OCI-LY7 (cell line): ENCODE measurements around the gene RASSF4. TPM values are rescaled to one million over a fixed set of nuclear protein-coding genes. Genes with fewer than 3 reads are reported as not detected.

Source experiments
- BruUV-seq: library from RNA; stranded (reverse); fragments of 400-500 nt; replicated peaks from 2 replicates; lab custom pipeline; 2021; lab: Mats Ljungman, UMichigan
- CTCF ChIA-PET: fragments of 300-600 bp; sonication (Branson Sonifier 250); formaldehyde crosslinking; loops from one replicate; lab custom pipeline; 2022; ENCODE audit warnings: antibody characterized with exemption; ENCODE audit not compliant: unreplicated experiment; lab: Charles Lee
- POLR2A ChIA-PET: fragments of 300-600 bp; sonication (Branson Sonifier 250); formaldehyde crosslinking; loops from one replicate; lab custom pipeline; 2022; ENCODE audit warnings: antibody characterized with exemption; lab: Charles Lee
- DNase-seq: peaks from one replicate; pipeline ENCODE4 v3.0.0-alpha.2; 2015; ENCODE audit warnings: low spot score
- H2AFZ ChIP-seq: fragments of 200-600 bp; sonication (generic), shearing (Covaris generic); 2 replicates; pipeline ENCODE4 v1.6.1; 2014; ENCODE audit warnings: mild to moderate bottlenecking, antibody characterized with exemption, low read length, moderate library complexity
- H3K27ac ChIP-seq: fragments of 200-600 bp; sonication (generic); 2 replicates; pipeline ENCODE4 v1.5.1; 2014; ENCODE audit warnings: mixed run types, low read depth, mild to moderate bottlenecking, moderate library complexity, low read length, inconsistent platforms; ENCODE audit not compliant: poor library complexity, severe bottlenecking
- H3K36me3 ChIP-seq: fragments of 200-600 bp; sonication (generic); 2 replicates; pipeline ENCODE4 v1.6.1; 2014; ENCODE audit warnings: mild to moderate bottlenecking, antibody characterized with exemption, low read length, moderate library complexity, mixed read lengths; ENCODE audit not compliant: insufficient read depth
- H3K4me1 ChIP-seq: fragments of 200-600 bp; sonication (generic); 2 replicates; pipeline ENCODE4 v1.5.1; 2014; ENCODE audit warnings: mild to moderate bottlenecking, low read length; ENCODE audit not compliant: insufficient read depth, poor library complexity, severe bottlenecking
- H3K4me2 ChIP-seq: fragments of 200-600 bp; sonication (generic); 2 replicates; pipeline ENCODE4 v1.6.1; 2014; ENCODE audit warnings: mild to moderate bottlenecking, low read length
- H3K4me3 ChIP-seq: fragments of 200-600 bp; sonication (generic); 2 replicates; pipeline ENCODE4 v1.5.1; 2014; ENCODE audit warnings: mild to moderate bottlenecking, low read depth, low read length; ENCODE audit not compliant: poor library complexity, severe bottlenecking
- H3K79me2 ChIP-seq: fragments of 200-600 bp; sonication (generic); 2 replicates; pipeline ENCODE4 v1.6.1; 2016; ENCODE audit warnings: low read depth, mild to moderate bottlenecking, low read length, moderate library complexity, mixed read lengths; ENCODE audit not compliant: insufficient read depth
- H3K9me2 ChIP-seq: fragments of 200-600 bp; sonication (generic); 2 replicates; pipeline ENCODE4 v1.6.1; 2016; ENCODE audit warnings: mild to moderate bottlenecking, low read length, mixed read lengths; ENCODE audit not compliant: insufficient read depth
- H3K9me3 ChIP-seq: fragments of 200-600 bp; sonication (generic); 2 replicates; pipeline ENCODE4 v1.6.1; 2014; ENCODE audit warnings: mild to moderate bottlenecking, mixed run types, low read length, mixed read lengths
- H4K20me1 ChIP-seq: fragments of 200-600 bp; sonication (generic); 2 replicates; pipeline ENCODE4 v1.6.1; 2014; ENCODE audit warnings: mild to moderate bottlenecking, antibody characterized with exemption, low read length, moderate library complexity, mixed read lengths; ENCODE audit not compliant: insufficient read depth
- EZH2phosphoT487 ChIP-seq: fragments of 200-600 bp; sonication (generic); IDR thresholded peaks from 2 replicates; pipeline ENCODE4 v1.6.1; 2018; ENCODE audit warnings: low read depth, borderline replicate concordance, mild to moderate bottlenecking, mixed run types, antibody characterized with exemption, low read length, moderate library complexity, mixed read lengths
- intact Hi-C: fragments of 100-400 bp; cut with micrococcal nuclease; formaldehyde crosslinking; loops from one replicate; pipeline ENCODE4 v1.10.0; 2022; ENCODE audit not compliant: unreplicated experiment
- total RNA-seq, 2 experiments: library from RNA; depleted of rRNA in 1 of 2; stranded (reverse); fragments of >200 nt in 1 of 2; shearing (Covaris generic) in 1 of 2; gene quantifications; 2 replicates each; pipeline ENCODE4 v1.2.3, GENCODE V29; 2014 to 2022
- TF ChIP-seq, protein P1 (sequence below): fragments of 200-600 bp; sonication (generic); conservative IDR thresholded peaks from 2 replicates; pipeline ENCODE4 v1.5.1; 2014; ENCODE audit warnings: mild to moderate bottlenecking, antibody characterized with exemption, low read length, moderate library complexity, mixed read lengths

Gene RASSF4
- total RNA-seq, 2 experiments from 2014 or later = 2.6 to 5.3 TPM

DNA sequence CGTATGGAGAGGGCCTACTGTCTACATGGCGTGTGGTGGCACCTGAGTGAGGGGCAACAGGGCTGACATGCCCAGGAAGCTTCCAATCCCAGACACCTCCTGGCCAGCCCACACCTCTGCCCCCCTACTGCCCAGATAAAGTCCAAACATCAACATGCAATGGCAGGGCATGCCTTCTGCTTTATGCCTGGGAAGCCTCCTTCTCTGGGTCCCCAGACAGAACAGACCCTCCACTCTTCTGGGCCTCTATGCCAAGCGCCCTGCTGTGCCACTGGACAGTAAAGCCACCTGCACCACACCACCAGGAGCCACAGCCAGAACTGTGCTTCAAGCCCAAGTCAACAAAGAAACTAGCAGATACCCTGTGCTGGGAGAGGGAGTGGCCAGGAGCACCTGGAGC is 36.0 kb upstream of the RASSF4 start:
- CTCF ChIA-PET = no interaction called here
- no peak overlapping the region for H3K27ac ChIP-seq
- BruUV-seq = no TSS peak
- no peaks in the 10 kb centered on the region for H3K9me3 ChIP-seq
- POLR2A ChIA-PET = no interaction called here
- no peaks in the 10 kb centered on the region for H3K36me3 ChIP-seq
- DNase-seq = no peak
- no peaks in the 10 kb centered on the region for H4K20me1 ChIP-seq
- H3K4me1 ChIP-seq = no peaks in the 10 kb centered on the region
- intact Hi-C loops = no loop called here
- H3K4me3 ChIP-seq = no peak overlapping the region
- no peaks in the 10 kb centered on the region for H3K9me2 ChIP-seq
- H3K79me2 ChIP-seq = no peaks in the 10 kb centered on the region
- H3K4me2 ChIP-seq = no peak overlapping the region
- TF ChIP-seq, protein P1, sequence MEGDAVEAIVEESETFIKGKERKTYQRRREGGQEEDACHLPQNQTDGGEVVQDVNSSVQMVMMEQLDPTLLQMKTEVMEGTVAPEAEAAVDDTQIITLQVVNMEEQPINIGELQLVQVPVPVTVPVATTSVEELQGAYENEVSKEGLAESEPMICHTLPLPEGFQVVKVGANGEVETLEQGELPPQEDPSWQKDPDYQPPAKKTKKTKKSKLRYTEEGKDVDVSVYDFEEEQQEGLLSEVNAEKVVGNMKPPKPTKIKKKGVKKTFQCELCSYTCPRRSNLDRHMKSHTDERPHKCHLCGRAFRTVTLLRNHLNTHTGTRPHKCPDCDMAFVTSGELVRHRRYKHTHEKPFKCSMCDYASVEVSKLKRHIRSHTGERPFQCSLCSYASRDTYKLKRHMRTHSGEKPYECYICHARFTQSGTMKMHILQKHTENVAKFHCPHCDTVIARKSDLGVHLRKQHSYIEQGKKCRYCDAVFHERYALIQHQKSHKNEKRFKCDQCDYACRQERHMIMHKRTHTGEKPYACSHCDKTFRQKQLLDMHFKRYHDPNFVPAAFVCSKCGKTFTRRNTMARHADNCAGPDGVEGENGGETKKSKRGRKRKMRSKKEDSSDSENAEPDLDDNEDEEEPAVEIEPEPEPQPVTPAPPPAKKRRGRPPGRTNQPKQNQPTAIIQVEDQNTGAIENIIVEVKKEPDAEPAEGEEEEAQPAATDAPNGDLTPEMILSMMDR = no peak
- no peak for TF ChIP-seq EZH2phosphoT487
- no peak overlapping the region for H2AFZ ChIP-seq

DNA sequence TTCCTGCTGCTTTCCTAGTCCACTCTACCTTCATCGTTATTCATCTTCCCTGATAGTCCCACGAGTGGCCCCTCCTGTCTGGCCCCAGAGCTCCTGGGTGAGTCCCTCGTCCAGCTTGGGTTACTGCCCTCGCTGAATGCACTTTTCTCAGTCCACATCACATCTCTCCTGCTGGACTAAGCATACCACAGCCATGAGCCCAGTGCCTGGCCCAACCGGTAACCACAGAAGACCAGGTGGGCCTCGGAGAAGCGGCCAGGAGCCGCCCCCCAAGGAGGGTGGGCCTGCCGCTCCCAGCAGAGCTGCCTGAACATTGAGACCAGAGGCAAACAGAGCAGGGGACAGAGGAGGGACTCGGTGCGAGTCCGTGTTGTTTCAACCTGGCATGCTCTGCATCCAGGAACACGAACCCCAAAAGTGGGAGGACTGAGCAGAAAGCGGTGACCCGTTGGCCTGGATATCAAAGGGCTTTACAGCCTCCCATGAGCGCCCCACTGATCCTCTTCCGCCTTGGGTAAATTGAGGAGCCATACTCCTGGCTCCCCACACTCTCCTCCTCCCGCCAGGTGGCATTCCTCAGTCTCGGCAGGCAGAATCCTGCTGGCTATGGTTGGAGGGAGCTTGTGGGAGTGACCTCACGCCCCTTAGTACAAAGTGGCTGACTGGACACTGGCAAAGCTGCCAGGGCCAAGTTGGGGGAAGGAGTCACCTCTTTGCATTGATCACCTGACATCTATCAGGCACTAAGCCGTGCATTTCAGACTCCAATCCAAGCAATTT is 35.2 kb upstream of the RASSF4 start:
- no peak overlapping the region for H3K4me2 ChIP-seq
- no peak overlapping the region for H3K4me3 ChIP-seq
- no peaks in the 10 kb centered on the region for H3K9me3 ChIP-seq
- no peaks in the 10 kb centered on the region for H4K20me1 ChIP-seq
- H3K27ac ChIP-seq = no peak overlapping the region
- TF ChIP-seq, protein P1 = no peak
- TF ChIP-seq EZH2phosphoT487 = no peak
- intact Hi-C loops = no loop called here
- no TSS peak for BruUV-seq
- ChIA-PET CTCF (no interaction called here), POLR2A (no interaction called here)
- no peaks in the 10 kb centered on the region for H3K9me2 ChIP-seq
- H3K36me3 ChIP-seq = no peaks in the 10 kb centered on the region
- no peak overlapping the region for H2AFZ ChIP-seq
- H3K4me1 ChIP-seq = no peaks in the 10 kb centered on the region
- no peaks in the 10 kb centered on the region for H3K79me2 ChIP-seq
- DNase-seq = no peak

DNA sequence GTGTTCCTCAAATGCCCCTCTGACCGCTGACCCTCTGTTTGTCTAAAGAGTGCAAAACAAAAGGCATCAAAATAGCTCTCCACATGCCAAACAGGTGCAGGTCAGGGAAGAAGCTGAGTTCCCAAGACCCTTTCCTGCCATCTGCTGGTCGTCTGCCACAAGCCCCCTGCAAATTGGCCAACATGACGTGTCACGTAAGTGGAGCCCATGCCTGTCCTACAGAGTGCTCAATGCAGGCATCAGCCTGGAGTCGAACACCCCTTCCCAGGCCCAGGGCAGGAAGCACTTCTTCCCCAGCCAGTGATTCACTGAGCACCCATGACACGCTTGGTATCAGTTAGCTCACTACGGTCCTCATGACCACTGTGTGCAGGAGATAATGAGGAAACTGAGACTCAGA is 34.4 kb upstream of the RASSF4 start:
- ChIA-PET POLR2A (no interaction called here), CTCF (no interaction called here)
- no peak for TF ChIP-seq EZH2phosphoT487
- TF ChIP-seq, protein P1 = peak; percentile 64
- Histone ChIP-seq H3K4me2 (no peak overlapping the region), H3K79me2 (no peaks in the 10 kb centered on the region), H4K20me1 (no peaks in the 10 kb centered on the region), H3K4me3 (no peak overlapping the region), H3K9me3 (no peaks in the 10 kb centered on the region), H3K36me3 (no peaks in the 10 kb centered on the region), H2AFZ (no peak overlapping the region), H3K27ac (no peak overlapping the region), H3K9me2 (no peaks in the 10 kb centered on the region), H3K4me1 (no peaks in the 10 kb centered on the region)
- intact Hi-C loops = no loop called here
- DNase-seq = peak; percentile 38
- no TSS peak for BruUV-seq
